Activated CD4-positive, CD25-positive, alpha-beta regulatory T cell treated with anti-CD3 and anti-CD28 coated beads, Interleukin-2, amount 50 U/mL, for 24 hours (primary cell): ENCODE results near the gene ANKRD35.
A peak's percentile ranks its signal among the peaks of the same experiment; 100 is the strongest.
"Not testable (repeated sequence)": the region's sequence is repeated elsewhere in the genome, so short reads cannot be mapped to it uniquely, and the experiment has no call there.

Experiments
- ATAC-seq, 2 donors: fragments of 150-1000 bp; cut with Tn5 transposase; one replicate each; pipeline ENCODE4 v1.10.0; 2021; ENCODE audit warnings: mild to moderate bottlenecking in 1 of 2, moderate library complexity in 1 of 2

ANKRD35 gene, protein sequence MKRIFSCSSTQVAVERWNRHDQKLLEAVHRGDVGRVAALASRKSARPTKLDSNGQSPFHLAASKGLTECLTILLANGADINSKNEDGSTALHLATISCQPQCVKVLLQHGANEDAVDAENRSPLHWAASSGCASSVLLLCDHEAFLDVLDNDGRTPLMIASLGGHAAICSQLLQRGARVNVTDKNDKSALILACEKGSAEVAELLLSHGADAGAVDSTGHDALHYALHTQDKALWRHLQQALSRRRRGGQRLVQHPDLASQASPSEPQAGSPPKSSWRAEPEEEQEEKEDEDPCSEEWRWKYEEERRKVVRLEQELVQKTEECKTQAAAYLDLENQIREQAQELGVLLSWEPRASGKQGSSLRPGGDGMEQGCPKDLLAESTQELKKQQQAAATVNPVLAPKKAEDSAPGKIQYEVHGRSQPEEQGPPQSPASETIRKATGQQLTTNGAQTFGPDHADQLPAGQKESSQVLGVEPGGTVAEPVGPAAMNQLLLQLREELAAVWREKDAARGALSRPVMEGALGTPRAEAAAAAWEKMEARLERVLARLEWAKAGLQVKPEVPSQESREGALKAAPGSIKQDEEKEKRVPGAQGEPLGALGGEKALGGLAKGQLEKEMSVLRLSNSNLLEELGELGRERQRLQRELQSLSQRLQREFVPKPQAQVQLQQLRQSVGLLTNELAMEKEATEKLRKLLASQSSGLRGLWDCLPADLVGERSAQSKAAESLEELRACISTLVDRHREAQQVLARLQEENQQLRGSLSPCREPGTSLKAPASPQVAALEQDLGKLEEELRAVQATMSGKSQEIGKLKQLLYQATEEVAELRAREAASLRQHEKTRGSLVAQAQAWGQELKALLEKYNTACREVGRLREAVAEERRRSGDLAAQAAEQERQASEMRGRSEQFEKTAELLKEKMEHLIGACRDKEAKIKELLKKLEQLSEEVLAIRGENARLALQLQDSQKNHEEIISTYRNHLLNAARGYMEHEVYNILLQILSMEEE

DNA sequence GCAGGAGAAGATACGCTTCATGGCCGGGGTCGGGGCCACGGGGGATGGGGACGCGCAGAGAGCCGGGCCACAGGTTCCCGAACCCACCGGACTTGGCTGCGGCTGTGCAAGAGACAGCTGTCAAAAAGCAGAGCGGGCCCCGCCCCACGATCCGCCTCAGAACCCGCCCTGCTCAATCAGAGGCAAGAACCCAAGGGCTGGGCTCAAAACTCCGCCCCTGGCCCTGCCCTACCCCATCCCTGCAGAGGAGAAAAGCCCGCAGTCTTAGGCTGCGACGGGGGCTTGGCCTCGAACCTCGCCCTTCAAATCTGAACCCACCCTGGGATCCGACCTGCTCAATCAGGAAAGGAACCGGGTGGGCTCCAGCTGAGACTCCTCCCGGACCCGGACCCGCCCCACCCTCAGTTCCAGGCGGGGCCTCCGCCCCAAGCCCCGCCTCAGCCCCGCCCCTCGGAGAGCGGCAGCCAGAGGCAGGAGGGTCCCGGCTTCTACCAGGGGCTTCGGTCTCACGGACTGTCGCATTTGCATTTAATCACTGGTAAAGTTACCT is at the start of gene ANKRD35:
TSS of gene ANKRD35 (minus strand) at position 129 of the 550 bp plus-strand sequence. CDS start at position 21, 108 bp downstream.
- ATAC-seq, result peak; percentile 100

DNA sequence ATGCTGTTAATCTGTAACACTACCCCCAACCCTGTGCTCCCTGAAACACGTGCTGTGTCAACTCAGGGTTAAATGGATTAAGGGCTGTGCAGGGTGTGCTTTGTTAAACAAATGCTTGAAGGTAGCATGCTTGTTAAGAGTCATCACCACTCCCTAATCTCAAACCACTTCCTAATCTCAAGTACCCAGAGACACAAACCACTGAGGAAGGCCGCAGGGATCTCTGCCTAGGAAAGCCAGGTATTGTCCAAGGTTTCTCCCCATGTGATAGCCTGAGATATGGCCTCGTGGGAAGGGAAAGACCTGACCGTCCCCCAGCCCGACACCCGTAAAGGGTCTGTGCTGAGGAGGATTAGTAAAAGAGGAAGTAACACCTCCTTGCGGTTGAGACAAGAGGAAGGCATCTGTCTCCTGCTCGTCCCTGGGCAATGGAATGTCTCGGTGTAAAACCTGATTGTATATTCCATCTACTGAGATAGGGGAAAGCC is 46.9 kb upstream of the ANKRD35 start:
- not testable (repeated sequence) for ATAC-seq

DNA sequence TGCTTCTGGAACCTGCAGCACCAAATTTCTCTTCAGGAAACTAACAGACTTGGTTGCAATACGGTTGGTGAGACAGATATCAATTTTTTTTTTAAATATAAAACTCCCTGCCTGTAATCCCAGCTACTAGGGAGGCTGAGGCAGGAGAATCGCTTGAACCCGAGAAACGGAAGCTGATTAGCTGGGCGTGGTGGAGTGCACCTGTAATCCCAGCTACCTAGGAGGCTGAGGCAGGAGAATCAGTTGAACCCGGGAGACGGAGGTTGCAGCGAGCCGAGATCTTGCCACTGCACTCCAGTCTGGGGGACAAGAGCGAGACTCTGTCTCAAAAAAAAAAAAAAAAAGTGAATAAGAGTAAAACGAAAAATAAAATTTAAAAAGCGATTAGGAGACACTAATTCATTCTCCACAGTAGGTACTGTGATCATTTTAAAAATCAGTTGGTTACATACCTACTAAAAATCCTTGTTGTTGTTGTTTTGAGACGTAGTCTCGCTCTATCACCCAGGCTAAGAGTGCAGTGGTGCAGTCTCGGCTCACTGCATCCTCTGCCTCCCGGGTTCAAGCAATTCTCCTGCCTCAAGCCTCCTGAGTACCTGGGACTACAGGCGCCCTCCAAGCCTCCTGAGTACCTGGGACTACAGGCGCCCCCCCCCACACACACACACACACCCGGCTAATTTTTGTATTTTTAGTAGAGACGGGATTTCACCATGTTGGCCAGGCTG is 42.4 kb upstream of the ANKRD35 start:
- no peak for ATAC-seq

DNA sequence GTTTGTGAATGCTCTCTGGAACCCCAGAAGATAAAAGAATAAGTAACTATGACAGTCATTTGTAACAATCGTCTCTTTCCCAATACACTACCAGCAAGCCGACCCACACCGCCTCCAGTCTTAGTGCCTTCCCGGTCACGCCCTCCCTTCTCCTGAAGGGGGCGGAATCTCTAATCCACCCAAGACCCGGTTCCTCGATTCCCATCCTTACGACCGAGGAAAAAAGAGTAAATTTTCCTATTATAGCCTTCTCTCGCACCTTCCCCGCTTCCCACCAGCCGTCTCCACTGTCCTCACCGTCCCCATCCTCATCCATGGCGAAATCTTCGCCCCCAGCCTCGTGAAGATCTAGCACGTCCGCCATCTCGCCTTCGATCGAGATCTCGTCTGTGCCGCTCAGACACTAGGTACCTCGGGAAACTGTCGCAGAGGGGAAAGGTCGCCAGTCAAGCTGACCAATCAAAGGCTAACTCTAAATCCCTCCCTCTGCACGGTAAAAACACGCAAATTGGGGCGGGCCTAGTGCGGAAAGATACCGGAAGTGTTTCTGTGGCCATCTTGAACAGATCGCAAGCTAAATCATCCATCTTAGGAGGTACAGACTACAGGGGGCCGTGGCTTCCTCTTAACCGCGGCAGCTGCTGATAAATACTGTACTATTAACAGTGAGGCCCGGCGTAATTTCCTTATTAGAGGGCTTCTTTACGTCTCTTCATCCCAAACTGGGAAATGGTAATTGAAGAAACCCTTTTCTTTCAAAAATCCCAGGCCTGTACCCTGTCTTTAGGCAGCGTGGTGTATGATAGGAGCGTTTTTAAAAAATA is 41.6 kb upstream of the ANKRD35 start, which contains the start of gene RBM8A:
TSS of gene RBM8A (minus strand) at position 422 of the 824 bp plus-strand sequence. CDS start at position 364, 58 bp downstream.
- ATAC-seq, result peak; percentile 92 to 93

DNA sequence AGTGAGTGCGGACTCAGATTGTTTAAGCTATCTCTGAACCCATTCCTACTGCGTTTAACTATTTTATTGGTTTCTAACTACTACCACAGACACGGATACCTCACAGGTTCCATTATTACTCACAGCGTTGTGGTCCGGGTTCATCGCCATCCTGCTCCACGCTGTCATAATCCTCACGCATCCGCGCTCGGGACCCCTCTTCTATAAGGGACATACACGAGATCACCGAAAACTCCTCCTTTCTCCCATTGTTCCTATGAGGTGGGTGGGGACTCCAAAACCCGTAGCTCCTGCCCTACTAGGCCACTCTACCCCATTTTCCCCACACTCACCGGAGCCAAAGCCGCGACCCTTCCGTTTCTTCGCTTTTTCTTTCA is 41.0 kb upstream of the ANKRD35 start:
- ATAC-seq, result peak; percentile 67 to 69

DNA sequence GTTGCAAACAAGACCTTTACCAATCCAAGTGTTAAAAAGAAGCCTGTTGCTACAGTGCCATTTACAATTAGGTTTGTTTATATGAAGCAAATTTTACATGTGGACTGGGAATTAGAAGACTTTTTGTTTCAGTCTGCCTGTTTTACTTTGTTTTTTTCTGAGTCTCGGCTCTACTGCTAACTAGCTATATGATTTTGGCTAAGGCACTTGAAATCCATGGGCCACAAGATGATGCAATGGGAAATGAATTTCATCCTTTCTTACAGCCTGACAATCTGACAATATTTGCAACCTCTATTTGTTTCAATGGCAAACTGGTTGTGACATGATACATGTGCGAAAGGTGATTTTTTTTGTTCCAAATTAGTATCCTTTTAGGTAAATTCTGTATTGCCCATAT is 36.6 kb upstream of the ANKRD35 start:
- ATAC-seq, result no peak

DNA sequence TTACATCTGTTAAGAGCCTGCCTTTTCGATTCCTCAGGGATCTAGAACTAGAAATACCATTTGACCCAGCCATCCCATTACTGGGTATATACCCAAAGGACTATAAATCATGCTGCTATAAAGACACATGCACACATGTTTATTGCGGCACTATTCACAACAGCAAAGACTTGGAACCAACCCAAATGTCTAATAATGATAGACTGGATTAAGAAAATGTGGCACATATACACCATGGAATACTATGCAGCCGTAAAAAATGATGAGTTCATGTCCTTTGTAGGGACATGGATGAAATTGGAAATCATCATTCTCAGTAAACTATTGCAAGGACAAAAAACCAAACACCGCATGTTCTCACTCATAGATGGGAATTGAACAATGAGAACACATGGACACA is 34.6 kb upstream of the ANKRD35 start:
- ATAC-seq, result not testable (repeated sequence)

DNA sequence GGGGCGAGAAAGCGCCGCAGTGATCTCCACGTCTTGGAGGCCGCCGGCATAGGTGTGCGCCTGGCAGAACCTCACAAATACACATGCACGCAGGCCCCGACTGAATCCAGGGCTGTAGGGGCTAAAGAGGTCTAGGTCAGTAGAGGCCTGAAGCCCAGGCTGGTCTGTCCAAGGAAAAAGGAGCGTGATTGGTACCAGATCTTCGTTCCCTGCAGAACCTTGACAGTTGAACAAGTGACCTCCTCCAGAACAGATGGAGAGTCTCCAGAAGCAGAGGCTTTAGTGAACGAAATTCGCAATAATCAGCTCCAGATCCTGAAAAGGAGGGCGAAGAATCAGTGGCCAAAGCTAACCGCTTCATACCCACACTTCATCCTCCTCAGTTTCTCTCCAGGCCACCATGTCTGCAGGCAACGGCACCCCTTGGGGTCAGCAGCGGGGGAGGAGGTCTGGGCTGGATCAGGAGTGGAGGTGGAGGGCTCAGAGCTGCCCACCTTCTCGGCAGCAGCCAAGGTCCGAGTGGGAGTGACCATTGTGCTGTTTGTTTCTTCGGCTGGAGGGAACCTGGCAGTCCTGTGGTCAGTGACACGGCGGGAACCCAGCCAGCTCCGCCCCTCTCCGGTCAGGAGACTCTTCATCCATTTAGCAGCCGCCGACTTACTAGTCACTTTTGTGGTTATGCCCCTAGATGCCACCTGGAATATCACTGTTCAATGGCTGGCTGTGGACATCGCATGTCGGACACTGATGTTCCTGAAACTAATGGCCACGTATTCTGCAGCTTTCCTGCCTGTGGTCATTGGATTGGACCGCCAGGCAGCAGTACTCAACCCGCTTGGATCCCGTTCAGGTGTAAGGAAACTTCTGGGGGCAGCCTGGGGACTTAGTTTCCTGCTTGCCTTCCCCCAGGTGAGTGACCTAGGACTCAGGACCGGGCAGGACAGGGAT is 33.6 kb upstream of the ANKRD35 start:
- peak; percentile 9 to 13 for ATAC-seq

DNA sequence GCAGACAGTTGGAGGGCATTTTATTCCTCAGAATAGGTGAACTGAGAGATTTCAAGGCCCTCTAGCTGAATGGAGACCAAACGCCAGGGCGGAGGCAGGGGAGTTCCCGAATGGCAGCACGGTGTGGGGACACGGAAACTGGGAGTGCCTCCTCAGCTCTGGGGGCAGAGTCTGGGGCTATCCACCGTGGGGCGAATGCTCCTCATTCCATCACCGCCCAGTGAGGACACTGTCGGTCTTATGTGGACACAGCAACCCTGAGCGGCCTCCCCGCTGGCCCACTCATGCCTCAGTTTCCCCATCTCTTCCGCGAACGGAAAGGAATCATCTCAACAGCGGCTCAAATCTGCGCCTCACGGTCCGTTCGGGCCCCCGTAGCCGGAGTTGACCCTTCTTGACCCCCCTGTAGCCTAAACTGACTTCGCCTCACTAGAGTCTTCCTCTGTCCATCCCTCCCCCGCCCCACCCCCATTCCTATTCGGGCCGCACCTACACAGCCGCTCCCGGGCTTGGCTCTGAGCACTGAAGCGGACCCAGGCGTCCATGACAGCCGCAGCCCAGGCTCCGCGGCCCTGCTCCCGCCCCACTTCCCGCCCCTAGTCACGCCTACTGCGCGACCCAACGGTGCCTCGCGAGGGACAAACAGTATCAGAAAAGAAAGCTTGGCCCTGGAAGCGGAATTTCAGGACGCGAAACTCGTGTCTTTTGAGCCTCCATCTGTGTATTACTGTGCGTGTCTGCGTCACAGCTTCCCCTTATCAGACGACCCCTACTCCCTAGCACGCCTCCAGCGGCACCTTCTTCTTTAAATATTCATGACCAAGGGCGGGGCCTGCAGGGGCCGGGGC is 32.7 kb upstream of the ANKRD35 start, which contains the start of gene PEX11B:
TSS of gene PEX11B (minus strand) at position 574 of the 848 bp plus-strand sequence. CDS start at position 545, 29 bp downstream.
- peak; percentile 90 to 93 for ATAC-seq

DNA sequence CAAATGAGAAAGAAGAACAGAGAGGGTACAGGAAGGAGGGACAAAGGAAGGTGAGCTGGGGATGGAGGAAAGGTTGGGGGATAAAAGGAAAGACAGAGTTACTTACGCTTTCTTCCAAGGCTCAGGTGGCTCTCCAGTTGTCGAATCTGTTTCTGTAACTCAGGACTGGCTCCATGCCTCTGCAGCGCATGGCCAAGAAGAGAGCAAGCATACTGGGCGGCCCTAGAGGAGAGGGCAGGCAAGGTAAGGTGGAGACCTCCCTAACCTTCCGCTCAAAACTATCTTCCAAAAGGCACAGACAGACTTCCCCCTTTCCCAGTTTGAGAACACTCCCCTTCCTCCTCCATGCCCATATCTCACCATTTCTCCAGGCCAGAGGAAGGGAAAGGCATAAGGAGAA is 31.9 kb upstream of the ANKRD35 start:
- no peak for ATAC-seq

DNA sequence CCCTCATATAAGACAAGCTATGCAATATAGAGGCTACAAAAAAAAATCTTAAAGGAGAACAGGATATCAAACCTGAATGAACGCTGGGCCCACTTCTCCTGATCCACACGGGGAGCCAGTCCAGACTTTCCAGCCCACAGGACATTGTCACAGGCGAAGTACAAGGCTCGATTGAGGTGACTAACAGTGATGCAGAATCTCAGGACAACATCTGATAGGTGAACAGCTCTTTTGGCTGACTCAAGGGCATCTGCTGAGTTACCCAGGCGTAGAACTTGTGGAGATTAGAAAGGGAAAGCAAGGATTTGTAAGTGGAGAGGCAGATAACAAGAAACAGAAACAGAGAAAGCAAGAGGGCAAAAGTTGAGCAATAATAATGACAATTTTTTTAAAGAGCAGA is 31.1 kb upstream of the ANKRD35 start:
- ATAC-seq, result no peak

DNA sequence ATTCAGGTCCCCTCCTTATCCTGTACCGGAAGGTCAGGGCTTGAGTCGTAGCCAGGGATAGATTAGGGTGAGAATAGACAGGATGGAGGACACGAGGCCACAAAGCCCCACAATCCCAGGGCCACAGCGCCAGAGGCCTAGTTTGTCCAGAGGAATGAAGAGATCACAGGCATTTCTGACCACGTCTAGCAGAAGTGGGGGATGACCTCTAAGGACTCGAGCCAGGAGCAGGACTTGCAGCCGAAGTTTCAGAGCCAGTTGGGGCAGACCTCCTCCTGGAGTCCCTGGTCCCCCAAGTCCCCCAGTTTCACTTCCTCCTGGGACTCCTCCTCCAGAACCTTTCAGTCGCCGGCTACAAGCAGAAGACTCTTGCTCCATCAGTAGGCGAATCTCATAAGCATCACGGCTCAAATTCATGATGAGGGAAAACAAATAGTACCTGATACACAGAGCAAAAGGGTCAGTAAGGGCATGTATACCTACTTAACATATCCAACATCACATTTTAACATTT is 26.5 kb upstream of the ANKRD35 start:
- ATAC-seq, result no peak

DNA sequence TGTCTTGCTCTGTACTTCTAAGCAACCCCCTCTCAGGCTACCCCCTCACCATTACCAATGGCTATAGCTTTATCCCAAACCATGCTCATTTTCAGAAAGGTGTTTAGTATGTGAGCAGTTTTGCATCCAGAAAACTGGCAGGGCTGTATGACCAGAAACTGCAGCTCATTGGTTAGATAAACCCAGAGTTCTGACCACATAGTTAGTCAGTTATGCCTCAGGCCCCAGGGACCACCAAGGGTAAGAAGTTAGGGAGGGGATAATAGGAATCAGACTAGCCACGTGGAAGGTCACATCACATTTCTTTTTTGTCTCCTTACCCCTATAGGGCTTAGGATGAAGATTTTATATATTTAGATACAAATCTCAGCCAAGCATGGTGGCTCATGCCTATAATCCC is 23.0 kb upstream of the ANKRD35 start:
- no peak for ATAC-seq

DNA sequence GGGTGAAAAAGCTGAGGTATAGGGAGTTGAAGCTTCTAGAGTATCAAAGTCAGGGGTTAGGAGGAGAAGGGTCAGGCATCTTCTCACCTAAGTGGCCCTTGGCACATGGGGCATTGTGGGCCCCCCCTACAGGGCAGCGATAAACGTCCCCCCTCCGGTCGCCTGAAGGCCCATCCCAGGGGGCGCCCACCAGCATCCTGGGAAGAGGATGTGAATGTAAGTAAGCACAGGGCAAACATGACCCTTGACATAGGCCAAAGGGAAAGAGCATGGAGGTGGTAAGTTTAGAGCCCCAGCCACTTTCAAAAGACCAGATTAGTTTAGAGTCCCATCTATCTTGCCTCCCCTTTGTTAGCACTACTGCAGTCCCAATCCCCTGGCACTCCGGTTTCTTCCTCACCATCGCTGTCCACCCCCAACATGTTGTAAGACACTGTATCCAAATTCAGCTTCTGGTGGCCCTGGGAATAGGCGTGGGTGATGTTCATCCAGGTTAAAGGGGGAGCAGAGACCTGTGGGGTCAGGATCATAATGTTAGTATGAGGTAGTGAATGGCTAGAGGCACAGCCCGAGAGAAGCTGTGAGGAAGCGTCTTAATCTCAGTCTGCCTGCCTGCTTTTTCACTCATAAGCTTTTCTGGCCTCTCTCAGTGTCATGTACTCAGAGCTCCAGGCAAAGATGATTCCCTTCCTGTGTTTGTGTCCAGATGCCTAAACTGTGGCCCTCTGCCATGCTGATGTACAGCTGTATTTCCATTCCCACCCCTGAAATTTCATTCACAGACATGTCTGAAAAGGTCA is 21.5 kb upstream of the ANKRD35 start:
- ATAC-seq, result no peak

DNA sequence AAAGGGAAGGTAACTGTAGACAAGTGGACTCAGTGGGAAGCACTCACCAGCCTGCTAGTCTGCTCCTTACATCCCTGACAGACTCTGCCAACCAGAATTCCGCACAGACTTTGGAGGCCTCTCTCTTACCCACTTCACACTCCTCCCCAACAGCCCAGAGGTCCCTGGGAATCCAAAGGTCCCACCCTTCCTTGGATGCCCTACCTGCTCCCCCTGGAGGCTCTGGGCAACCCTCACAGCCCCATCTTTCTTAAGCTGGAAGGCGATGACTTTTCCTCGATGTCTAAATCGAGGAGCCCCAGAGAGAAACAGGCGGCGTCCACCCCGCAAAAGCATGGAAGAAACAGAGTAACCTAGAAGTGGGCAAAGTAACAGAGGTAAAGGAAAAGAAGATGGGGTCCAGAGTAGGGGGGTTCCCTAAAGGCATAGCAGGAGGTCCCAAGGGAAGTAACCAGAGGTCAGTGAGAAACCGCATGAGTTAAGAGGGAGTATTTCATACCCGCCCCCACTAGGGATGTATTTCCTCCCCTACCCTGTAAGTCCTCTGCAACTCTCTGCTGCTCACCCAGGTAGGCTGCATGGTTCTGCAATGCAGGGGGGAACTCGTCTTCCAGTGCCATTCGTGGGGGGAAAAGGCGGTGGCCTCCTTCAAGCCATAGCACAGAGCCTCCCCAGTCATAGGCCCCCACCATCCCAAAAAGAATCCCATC is 15.8 kb upstream of the ANKRD35 start:
- no peak for ATAC-seq

DNA sequence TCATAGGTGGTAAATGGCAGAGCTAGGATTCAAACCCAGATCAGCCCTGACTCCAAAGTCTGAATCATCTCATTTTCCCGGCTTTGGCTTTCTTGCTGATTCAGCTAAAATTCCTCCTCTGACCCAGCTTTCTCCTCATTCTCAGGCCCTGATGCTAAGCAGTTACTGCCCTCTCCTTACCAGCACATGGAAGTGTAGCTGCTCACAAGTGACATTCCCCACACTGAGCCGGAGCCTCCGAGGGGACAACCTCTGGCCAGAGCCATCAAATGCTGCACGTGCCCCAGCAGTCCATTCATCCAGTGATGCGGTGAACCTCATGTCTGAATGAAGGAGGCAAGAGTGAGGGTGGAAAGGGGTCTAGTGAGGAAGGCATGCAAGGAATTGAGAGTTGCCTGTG is 13.1 kb upstream of the ANKRD35 start:
- ATAC-seq, result no peak

DNA sequence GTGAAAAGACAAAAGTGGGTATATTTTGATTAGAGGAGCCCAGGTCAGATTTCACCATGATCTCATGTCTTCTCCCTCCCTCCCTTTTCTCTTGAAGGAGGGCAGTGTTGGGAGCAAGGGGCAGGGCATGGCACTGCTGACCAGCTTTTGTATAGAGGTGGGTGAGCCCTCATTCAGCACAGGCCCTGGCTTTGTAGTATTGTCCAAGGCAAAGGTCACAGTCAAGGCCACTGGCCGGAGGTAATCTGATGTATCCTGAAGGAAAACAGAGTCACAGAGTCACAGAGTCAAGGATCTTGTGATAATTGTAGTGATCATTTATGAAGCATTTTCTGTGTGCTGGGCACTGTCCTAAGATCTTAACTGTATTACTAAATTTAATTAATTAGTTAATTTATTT is 12.3 kb upstream of the ANKRD35 start:
- no peak for ATAC-seq
